GM19238 (cell line): ENCODE data around the gene SLC25A26.

Source experiments
- DNase-seq: peaks from one replicate; pipeline ENCODE4 v3.0.0; 2011; ENCODE audit warnings: low spot score; ENCODE audit not compliant: insufficient read length

SLC25A26 gene

DNA sequence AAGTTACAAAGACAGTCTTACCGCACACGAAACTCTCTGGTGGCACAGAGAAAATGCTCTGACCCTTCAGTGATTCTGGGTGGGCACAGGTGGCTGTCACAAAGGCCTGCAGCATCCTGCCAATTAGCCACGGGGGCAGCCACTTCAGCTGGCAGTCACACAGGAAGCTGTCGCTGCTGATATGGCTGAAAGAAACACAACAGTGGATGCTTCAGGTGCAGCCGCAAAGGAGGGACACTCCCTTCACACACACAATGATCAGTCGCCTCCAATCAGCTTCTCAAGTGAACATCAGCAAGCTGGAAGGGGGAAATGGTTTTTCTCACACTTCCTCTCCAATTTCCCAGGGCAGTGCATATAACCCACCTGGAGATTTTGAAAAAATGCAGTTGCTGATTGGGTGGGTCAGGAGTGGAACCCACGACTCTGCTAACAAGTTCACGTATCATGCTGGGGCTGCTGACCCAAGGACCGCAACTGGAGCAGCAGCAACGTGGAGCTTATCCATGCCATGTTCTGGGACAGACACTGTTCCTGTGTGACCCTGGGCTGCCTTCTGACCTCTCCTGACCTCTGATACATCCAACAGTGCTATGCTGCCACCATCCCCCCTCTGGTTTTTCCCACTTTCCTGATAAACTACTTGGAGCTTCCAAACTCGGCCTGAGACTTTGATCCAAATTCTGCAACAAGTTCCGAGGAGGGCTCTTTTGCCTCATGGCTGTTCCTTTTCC lies 173.4 kb downstream of the SLC25A26 start:
- DNase-seq: peak; percentile 71

DNA sequence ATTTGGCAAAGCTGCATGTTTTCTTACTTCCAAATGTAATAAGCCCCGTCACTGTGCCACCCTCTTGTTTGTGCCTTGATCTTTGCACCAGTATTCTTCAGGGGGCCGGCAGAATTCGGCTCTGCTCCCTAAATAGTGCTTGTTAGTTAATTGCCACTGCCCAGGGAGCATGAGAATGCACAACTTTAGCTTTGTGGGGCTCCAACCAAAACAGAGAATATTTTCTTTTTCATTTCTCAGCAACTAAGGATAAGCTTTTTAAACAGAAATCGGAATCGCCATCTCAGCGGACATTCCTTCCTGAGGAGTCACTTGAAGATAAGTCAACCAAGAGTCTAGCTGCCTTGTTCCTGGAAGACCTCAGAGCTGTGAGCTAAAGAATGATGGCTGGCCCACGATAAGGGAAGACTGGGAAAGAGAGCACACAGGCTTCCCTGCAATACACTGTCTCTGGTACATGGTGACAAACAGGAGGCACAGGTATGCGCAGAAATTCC lies 174.0 kb downstream of the SLC25A26 start:
- no peak for DNase-seq

DNA sequence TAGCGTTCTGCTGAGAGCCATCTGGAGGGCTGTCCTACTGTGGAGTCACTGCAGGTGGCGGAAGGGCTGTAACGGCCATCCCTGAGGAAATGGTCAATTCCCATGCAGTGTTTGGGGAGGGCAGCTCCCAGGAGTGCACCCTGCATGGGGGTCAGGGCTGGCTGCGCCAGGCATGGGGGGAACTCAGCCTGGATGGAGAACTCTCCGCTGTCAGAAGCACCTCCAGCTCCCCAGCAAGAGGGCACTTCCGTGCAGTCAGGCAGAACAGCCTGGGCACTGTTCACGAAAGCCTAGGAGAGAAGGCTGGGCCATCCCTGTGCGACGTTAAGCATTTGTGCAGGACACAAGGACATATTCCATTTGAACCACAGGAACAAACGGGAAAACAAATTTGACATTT lies 174.8 kb downstream of the SLC25A26 start:
- no peak for DNase-seq

DNA sequence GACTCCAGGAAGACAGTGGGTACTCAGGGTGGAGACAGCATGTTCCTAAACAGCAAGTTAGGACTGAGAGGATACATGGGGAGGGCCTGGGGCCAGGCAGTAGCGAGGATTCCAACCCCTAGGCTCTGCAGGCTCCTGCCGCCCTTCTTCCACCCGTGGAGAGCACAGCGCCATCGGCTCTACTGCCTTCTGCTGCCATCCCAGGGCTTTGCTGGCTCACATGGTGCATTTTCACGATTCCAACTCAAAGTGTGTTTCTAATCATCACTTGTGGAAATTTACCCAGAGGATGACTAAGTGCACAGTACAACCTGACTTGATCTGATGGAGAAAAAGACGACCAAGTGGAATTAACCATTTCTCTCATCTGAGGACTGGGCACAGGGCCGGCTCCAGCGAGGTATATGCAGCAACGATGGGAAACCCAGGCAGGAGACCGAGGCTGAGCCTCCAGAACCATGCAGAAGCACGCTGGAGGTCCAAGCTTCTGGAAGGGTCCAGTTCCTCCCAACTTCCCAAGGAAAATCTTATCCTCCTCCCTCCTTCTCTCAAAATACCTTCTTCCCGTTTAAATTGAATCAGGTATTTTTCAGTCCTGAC lies 175.5 kb downstream of the SLC25A26 start:
- no peak for DNase-seq

DNA sequence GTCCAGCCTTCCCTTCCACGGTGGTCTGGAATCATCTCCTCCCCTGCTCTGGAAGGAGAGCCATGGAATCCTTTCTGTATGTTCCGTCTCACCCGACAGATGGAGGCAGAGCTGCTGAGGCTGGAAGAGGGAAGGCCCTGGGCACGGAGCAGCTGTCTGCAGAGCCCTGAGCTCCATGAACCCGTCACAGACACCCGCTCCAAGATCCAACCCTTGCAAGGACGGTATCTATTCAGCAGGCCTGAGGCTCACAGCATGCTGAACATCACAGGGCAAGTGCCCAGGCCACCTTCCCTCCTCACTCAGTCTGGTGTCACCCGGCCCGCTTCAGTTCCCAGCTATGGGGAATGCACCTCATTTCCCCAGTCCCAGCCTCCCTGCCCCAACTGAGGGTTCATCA lies 176.1 kb downstream of the SLC25A26 start:
- DNase-seq: no peak

DNA sequence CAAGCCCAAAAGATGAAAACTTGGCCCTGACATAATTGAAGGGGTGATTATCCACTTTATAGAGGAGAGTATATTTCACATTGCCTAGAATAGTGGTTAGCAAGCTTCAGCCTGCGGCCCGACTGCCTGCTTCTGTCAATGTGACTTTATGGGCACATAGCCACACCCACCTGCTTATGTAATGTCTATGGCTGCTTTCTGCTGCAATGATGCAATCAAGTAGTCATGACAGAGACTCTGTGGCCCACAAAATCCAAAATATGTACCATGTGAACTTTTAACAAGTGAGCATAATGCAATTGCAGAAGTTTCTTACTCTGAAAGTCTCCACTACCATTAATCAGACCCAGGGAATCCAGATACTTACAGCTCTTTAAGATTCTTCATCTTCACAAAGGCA lies 176.9 kb downstream of the SLC25A26 start:
- DNase-seq: no peak

DNA sequence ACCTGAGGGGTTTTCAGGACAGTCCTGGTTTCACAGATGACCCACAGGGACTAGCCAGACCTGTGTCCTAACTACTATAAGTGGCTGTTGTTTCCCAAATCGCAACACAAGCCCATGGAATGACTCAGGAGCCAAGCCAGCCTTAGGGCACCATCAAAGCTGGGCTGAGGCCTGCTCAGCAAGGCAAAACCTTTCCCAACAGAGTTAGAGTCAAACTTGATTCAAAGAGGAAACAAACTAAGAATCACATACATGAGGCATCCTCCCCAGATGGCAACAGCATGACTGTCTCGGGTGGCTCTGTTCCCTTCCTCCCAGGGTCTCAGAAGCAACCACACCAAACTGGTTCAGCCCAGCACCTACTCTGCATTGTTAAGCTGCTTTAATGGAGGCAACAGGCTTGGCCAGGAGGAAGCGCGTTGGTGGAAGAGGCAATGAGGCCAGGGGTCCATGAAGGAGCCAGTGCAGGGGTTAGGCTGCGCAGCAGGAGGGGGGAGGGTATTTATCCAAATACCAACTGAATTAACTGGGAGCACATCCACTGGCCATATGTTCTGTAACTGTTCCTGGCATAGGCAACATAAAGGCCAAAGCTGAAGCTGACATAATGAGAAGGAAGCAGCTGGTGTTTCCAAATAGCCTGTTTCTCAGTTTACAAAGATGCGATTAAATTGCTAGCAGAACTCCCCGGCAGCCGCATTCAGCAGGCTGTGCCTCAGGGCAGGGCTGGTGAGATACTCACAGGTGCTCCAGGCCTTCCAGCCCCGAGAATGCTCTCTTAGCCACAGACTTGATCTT lies 177.6 kb downstream of the SLC25A26 start:
- DNase-seq: no peak

DNA sequence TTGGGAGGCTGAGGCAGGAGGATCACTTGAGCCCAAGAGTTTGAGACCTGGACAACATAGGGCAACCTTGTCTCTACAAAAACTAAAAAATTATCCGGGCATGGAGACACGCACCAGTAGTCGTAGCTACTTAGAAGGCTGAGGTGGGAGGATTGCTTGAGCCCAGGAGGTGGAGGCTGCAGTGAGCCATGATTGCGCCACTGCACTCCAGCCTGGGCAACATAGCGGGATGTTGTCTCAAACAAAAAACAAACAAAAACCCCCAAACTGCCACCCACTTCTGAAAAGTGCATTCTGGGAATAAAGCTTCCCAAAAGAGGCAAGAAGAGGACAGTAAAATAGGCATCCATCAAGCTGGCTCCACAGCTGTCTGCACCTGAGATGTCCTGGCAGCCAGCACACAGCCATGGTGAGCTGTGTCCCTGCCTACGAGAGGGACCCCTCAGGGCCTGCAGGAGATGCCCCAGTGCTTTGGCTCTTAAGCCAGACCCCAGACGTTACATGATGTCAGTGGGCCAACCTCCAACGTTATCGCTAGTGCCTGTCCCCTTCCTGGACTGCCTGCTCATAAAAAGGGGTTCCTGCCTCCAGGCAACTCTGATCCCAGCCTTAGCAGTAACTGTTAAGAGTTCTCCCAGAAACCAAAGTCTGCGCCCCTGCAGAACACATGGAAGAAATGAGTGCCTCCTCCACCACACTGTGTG lies 178.9 kb downstream of the SLC25A26 start:
- no peak for DNase-seq

DNA sequence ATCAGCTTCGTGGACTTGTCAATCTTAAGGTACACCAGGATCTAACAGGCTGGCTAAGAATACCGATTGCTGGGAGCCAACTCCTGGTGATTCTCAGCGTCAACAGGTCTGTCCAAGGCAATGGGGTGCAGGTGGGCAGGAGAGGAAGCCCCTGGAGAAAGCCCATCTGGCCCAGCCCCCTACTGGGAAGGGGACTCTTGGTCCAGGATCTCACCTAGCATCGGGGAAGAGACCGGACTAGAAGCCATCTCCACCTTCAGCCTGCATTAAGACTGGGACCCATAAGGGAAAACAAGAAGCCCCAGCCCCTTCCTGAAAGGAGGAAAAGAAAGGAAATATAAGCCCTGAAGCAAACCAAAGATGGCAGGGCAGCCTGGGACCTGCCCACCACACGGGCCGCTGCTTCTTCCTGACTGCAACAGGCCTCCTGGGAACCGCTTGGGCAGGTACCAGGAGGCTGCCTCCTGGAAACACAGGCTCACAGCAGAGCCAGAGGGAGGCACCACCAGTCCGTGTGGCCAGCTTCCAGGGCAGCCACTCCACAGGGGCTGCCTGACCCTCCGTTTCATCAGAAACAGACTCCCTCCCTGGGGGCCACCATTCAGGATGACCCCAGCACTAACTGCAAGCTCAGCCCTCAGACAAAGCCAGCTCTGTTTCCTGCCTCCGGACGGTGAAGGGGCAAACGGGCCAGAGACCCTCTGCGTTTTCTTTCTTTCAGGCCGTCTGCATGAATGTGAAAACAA lies 179.8 kb downstream of the SLC25A26 start:
- no peak for DNase-seq

DNA sequence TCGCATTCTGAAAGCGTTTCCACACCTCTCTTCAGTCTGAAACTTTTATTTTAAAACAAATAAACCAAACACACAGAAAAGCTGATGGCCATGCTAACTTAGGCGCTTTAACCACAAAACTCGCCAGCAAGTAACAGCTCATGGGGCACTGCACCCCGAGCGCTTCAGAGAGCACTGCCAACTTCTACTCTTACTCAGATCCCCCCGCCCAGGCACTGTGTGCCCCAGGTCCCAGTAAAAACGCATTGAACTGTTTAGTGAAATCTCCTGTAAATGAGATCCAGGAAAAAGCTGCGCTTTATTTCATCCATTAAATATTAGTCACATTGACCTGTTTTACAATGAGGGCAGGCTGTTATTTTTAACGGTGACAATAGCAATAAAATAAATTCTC lies 180.4 kb downstream of the SLC25A26 start:
- no peak for DNase-seq

DNA sequence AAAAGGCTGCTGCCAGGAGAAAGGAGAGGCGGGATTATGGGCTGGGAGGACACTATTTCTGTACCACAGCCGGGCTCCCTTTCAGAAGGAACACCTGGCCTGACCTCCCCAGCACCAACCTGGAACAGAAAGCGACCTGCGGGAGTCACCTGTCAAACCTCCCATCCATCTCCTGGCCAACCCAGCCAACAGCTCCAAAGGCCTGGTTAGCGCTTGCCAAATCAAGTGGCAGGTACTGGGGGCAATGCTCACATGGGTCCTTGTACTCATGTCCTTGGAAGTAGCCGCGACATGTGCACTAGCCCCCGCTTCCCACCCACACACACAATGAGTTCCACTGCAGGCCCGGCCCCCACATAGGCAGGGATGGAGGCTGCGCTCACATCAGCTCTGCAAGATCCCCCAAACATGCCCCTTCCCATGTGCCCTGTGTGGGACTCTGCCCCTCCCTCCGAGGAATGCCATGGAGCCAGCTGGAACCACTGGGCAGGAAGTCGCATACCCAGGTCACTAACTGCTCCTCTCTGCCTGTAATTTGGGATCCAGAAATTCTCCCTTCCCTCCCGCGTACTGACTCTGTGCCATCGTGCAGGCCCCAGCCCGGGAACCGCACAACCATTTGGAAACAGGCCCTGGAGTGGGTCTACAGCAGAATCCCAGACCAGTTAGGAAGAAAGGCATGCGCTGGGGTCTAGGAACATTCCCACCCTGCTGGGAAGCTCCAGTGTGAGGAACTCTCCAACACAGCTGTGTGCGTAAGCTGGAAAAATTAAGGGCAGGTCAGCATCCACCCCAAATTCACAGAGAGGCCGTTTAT lies 181.1 kb downstream of the SLC25A26 start:
- no peak for DNase-seq

DNA sequence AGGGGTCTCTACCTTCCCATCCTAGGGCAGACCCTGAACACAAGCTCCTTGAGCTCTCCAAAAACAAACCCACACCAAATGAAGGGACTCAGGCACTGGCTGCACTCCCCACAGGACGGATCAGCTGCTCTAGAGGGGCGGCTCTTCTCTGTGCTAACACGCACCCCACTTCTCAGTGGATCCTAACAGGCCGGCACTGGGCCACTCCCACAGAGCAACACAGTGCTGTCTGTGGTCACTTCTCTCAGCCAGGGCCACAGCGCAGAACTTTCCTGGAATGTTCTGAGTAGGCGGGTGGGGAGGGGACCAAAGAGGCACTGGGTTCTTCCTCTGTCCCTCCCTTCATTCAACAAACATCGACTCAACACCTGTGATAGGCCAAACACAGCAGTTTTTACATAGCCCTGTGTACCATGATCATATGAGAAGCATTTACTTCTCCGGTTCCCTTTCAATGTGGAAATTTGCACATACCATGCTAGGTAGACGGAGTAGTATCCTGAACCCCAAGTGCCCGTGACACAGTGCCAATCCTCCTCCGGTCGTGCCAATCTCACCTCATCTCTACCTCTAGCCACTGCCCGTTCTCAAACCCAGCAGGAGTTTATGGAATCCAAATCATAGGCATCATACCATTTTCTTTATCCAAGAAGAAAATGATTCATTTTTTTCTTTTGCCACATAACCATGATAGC lies 181.9 kb downstream of the SLC25A26 start:
- no peak for DNase-seq

DNA sequence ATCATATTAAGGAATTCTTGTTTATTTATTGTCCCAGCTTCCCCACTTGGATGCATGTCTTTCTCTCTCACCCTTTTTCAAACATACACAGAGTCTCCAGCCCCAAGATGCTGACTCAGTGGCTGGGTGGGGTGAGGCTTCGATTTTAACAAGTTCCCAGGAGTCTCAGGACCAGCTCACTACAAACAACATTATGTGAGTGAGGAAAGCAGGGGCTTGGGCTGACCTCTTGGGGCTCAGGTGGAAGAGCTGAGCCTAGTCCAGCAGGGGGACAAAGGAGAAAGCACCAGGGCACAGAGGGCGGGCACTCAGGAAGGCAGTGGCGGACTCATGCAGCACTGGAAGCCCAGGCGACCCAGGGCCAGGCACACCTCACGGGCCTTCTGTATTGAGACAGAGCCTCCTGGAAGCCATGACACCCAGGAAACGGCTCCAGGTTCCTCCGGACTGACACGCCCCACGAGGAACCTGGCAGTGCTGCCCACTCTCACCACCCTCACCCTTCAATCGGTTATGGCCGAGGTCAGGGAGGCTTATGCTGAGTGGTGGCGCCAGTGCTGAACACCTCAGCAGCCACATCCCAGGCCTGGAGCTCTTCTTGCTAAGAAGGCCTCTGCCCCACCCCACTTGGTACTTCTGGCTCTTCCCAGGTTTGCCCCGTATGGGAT lies 182.7 kb downstream of the SLC25A26 start:
- no peak for DNase-seq

DNA sequence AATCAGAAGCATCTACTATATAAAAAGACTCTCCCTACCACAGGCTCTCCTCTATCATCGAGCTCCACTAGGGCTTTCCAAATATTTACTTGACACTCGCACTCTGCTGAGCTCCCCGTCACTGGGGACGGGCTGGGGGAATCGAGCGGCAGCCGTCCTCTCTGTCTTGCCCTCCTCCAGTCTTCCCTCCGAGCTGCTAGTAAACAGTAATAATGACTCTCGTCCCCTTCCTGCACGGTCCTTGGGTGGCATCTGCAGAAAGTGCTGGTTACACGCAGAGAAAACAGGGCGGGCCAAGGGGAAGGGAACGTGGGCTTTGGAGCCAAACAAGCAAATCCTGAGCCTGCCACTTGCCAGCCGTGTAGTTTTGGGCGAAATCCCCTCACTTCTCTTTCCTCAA lies 183.4 kb downstream of the SLC25A26 start:
- DNase-seq: no peak

DNA sequence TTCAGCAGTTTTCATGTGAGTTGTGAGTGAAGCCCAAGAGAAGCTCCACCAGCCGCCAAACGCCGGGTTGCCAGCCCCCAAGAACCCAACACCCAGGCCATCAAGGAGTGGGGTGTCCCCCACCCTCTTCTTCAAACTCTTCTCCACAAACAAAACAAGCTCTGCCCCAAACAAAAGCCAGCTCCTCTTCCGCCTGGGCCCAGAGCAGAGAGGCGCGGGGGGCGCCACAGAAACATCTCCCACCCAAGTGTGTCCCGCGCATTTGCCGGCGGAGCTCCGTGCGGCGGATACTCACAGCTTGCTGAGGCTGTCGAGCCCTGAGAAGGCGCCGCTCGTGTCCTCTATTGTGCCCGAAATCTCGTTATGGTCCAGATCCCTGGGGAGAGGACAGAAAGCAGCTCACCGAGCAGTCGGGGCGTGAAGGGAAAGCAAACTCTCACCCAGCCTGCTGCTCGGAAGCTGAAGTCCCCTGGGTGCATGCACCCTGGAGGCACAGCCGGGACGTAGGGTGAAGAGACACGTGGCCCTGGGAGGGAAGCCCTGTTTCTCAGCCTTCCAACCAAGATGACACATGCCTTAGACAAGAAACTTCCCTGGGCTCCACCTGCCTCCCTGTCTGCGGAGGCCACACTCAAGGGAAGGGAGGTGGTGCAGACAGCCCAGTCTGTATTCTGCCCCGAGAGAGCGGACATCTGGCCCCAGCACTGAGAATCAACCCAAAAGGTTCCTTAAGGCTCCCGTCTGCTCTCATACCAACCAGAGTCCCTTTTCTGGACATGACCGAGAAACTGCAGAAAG lies 184.3 kb downstream of the SLC25A26 start:
- no peak for DNase-seq

DNA sequence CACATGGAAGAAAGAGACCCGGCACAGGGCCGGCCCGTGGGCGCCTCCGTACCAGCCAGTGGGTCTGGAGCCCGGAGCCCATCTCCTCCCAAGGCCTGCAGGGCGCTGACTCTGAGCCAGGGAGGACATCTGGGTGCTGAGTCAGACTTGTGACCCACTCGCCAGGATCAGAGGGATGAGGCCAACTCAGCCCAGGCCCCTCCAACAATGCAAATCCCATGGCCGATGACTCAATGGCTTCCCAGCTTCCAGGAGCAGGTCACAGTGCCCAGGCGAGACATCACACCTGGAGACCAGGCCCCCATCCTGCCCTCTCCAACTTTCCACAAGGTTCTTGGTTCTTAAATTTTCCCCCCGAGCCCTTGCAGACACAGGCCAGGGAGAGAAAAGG lies 184.9 kb downstream of the SLC25A26 start:
- DNase-seq: no peak

DNA sequence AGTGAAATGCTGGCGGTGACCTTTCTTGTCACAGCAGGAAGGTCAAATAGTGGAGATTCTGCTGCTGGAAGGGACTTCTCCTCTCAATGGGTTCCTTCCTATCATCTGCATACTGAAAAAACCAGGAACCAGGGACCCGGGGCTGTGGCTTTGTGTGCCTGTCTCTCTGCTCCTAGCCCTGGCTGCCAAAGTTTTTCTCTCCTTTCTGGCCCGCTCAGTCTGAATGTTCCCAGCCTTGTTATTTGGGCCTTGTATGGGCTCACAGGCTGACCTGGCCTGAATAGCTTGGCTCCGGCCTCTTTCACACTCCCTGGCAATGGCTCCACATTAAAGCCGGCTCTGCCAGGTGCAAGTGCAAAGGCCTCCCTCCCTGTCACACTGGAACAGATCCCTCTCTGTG lies 185.4 kb downstream of the SLC25A26 start:
- DNase-seq: no peak
